Transverse colon (tissue), 4 donors: Measurements from ENCODE around the gene TTPAL. TPM values are rescaled to one million over a fixed set of nuclear protein-coding genes. Genes with fewer than 3 reads are reported as not detected.

Experiments
- DNase-seq: peaks from one replicate; pipeline ENCODE4 v3.0.0-alpha.2; 2019
- H3K27ac ChIP-seq, 4 donors: fragments of 200-600 bp; sonication (generic); 2 replicates each; pipeline ENCODE4 v1.5.1; 2016 to 2018; ENCODE audit warnings: inconsistent platforms in 4 of 4
- H3K27me3 ChIP-seq: fragments of 200-600 bp; sonication (generic); 2 replicates; pipeline ENCODE4 v1.5.1; 2017; ENCODE audit warnings: inconsistent platforms
- H3K36me3 ChIP-seq, 4 donors: fragments of 200-600 bp; sonication (generic); 2 replicates each; pipeline ENCODE4 v1.5.1; 2017 to 2019; ENCODE audit warnings: inconsistent platforms in 4 of 4
- H3K4me1 ChIP-seq, 4 donors: fragments of 200-600 bp; sonication (generic); 2 replicates each; pipeline ENCODE4 v1.5.1; 2017 to 2020; ENCODE audit warnings: inconsistent platforms in 4 of 4
- H3K4me3 ChIP-seq, 4 donors: fragments of 200-600 bp; sonication (generic); 1 replicate in 1 of 4; 2 replicates in 3 of 4; pipeline versions ENCODE4 v1.5.1 to v1.6.1; 2017 to 2019; ENCODE audit warnings: inconsistent platforms in 4 of 4
- H3K9me3 ChIP-seq, 2 donors: fragments of 200-600 bp; sonication (generic); 2 replicates each; pipeline ENCODE4 v1.5.1; 2017 to 2019; ENCODE audit warnings: inconsistent platforms in 2 of 2
- CTCF ChIP-seq, 5 experiments: fragments of 200-600 bp in 3 of 5; fragments of 450-650 bp in 2 of 5; sonication (generic) in 3 of 5; IDR thresholded peaks; 1 replicate in 2 of 5; 2 replicates in 3 of 5; pipeline ENCODE4 v1.5.1; 2016 to 2017; ENCODE audit warnings: antibody characterized with exemption in 5 of 5, inconsistent platforms in 3 of 5, mild to moderate bottlenecking in 2 of 5, moderate library complexity in 1 of 5
- EP300 ChIP-seq: sonication (generic); formaldehyde crosslinking; IDR thresholded peaks from one replicate; pipeline ENCODE4 v1.6.1; 2017; ENCODE audit warnings: antibody characterized with exemption, low read depth
- POLR2A ChIP-seq: fragments of 450-650 bp; IDR thresholded peaks from one replicate; pipeline ENCODE4 v1.6.1; 2016; ENCODE audit warnings: antibody characterized with exemption, mild to moderate bottlenecking, moderate library complexity
- POLR2AphosphoS5 ChIP-seq, 3 donors: sonication (generic); formaldehyde crosslinking; IDR thresholded peaks; one replicate each; pipeline ENCODE4 v1.6.1; 2016; ENCODE audit warnings: antibody characterized with exemption in 3 of 3
- WGBS, 2 donors: methylation state at CpG; one replicate each; pipeline ENCODE4 v1.1.5; 2018; ENCODE audit warnings: low coverage in 1 of 2; 5-methylcytosine and 5-hydroxymethylcytosine counted together
- in situ Hi-C, 4 donors: fragments of 200-750 bp; cut with MboI; loops; one replicate each; pipeline versions ENCODE4 v1.15.0 to v1.15.1; 2017; ENCODE audit warnings: low sequenced_read_pairs in 3 of 4, low pct_ligation_motif_present in 1 of 4, low pct_unique_long_range_greater_than_20kb in 1 of 4
- intact Hi-C: fragments of 100-400 bp; cut with DNase I; formaldehyde crosslinking; loops from one replicate; pipeline ENCODE4 v1.15.1; 2023; ENCODE audit warnings: low total_unique reads
- total RNA-seq, 4 donors: library from RNA; depleted of rRNA; stranded (reverse); fragments of >200 nt; gene quantifications; one replicate each; pipeline ENCODE4 v1.1.0, GENCODE V29; 2016

The TTPAL gene
- total RNA-seq, 4 donors from 2014 or later = 6.8 to 20.9 (median 9.2) TPM

- in situ Hi-C loops = no loop called here
Measured at GRCh38 chr20:44478206-44478605, 2.5 kb downstream of the TTPAL start.

GRCh38 chr20:44479643-44480042 lies 4.0 kb downstream of the TTPAL start:
- H3K36me3 ChIP-seq = no peaks in the 10 kb centered on the region
- DNase-seq = no peak
- intact Hi-C loops = no loop called here
- in situ Hi-C loops = no loop called here
- no peak overlapping the region for H3K27ac ChIP-seq
- no peaks in the 10 kb centered on the region for H3K9me3 ChIP-seq
- peaks cover 8 to 16% (median 14%) of the 10 kb centered on the region in 4 donors for H3K4me1 ChIP-seq
- no peak for TF ChIP-seq EP300
- no peak for TF ChIP-seq POLR2AphosphoS5 (IDR thresholded peaks at IDR 0.05)
- no peak for TF ChIP-seq POLR2A
- TF ChIP-seq CTCF (IDR thresholded peaks at IDR 0.05) = no peak
- no peaks in the 10 kb centered on the region for H3K27me3 ChIP-seq
- WGBS, 2 donors = 70% methylated on average over 5 of the region's 5 CpGs; no CpG with 5 or more reads in 1 of the 2 donors
- H3K4me3 ChIP-seq = no peak overlapping the region

More at GRCh38 chr20:44478206-44478605, 2.5 kb downstream of the TTPAL start:
- no peaks in the 10 kb centered on the region for H3K9me3 ChIP-seq
- no peak overlapping the region for H3K4me3 ChIP-seq
- H3K4me1 ChIP-seq = peaks cover 8 to 16% (median 14%) of the 10 kb centered on the region in 4 donors
- no peak for DNase-seq
- TF ChIP-seq CTCF (IDR thresholded peaks at IDR 0.05) = no peak
- no peak for TF ChIP-seq EP300
- TF ChIP-seq POLR2AphosphoS5 (IDR thresholded peaks at IDR 0.05) = no peak
- TF ChIP-seq POLR2A = no peak
- no peaks in the 10 kb centered on the region for H3K36me3 ChIP-seq
- no peaks in the 10 kb centered on the region for H3K27me3 ChIP-seq
- H3K27ac ChIP-seq = no peak overlapping the region
- intact Hi-C loops = no loop called here
- WGBS, 2 donors = 86% methylated on average over 6 of the region's 6 CpGs; no CpG with 5 or more reads in 1 of the 2 donors

GRCh38 chr20:44480097-44480496 lies 4.4 kb downstream of the TTPAL start:
- WGBS, 2 donors = 90 to 96% methylated on average over 2 to 18 of the region's 18 CpGs
- H3K27me3 ChIP-seq = no peaks in the 10 kb centered on the region
- no peaks in the 10 kb centered on the region for H3K36me3 ChIP-seq
- in situ Hi-C loops = no loop called here
- TF ChIP-seq POLR2A = no peak
- H3K4me3 ChIP-seq = no peak overlapping the region
- no peak overlapping the region for H3K27ac ChIP-seq
- intact Hi-C loops = no loop called here
- DNase-seq = no peak
- no peaks in the 10 kb centered on the region for H3K9me3 ChIP-seq
- peaks cover 7 to 15% (median 12%) of the 10 kb centered on the region in 4 donors for H3K4me1 ChIP-seq

GRCh38 chr20:44481719-44482416 lies 6.2 kb downstream of the TTPAL start:
- intact Hi-C loops = no loop called here
- Histone ChIP-seq H3K4me3 (no peak overlapping the region), H3K27ac (no peak overlapping the region), H3K9me3 (no peaks in the 10 kb centered on the region), H3K4me1 (peaks cover 0 to 2% (median 0%) of the 10 kb centered on the region in 4 donors), H3K27me3 (no peaks in the 10 kb centered on the region), H3K36me3 (peaks cover 0 to under 1% (median 0%) of the 10 kb centered on the region in 4 donors)
- in situ Hi-C loops = no loop called here
- TF ChIP-seq POLR2AphosphoS5 (IDR thresholded peaks at IDR 0.05) (no peak), POLR2A (no peak), EP300 (no peak)
- no peak for DNase-seq
- 71 to 81% methylated on average over 3 to 6 of the region's 6 CpGs for WGBS, 2 donors

- WGBS, 2 donors = 95% methylated on average over 5 of the region's 5 CpGs; no CpG with 5 or more reads in 1 of the 2 donors
- in situ Hi-C loops (no loop called here), intact Hi-C loops (no loop called here)
- Histone ChIP-seq H3K27me3 (no peaks in the 10 kb centered on the region), H3K27ac (no peak overlapping the region), H3K4me3 (no peak overlapping the region), H3K36me3 (peaks cover 0 to 10% (median 0%) of the 10 kb centered on the region in 4 donors), H3K4me1 (no peaks in the 10 kb centered on the region), H3K9me3 (no peaks in the 10 kb centered on the region)
- no peak for DNase-seq
- no peak for TF ChIP-seq POLR2AphosphoS5 (IDR thresholded peaks at IDR 0.05)
- no peak for TF ChIP-seq CTCF (IDR thresholded peaks at IDR 0.05)
- no peak for TF ChIP-seq EP300
- no peak for TF ChIP-seq POLR2A
Measured at GRCh38 chr20:44483112-44483511, 7.4 kb downstream of the TTPAL start.
